Measurements from ENCODE around the gene DDIT3. TPM values are rescaled to one million over a fixed set of nuclear protein-coding genes. Genes with fewer than 3 reads are reported as not detected.

The DDIT3 gene
- total and polyA plus RNA-seq, 2 experiments from 2014 or later, result 33.8 to 44.2 TPM

DNA sequence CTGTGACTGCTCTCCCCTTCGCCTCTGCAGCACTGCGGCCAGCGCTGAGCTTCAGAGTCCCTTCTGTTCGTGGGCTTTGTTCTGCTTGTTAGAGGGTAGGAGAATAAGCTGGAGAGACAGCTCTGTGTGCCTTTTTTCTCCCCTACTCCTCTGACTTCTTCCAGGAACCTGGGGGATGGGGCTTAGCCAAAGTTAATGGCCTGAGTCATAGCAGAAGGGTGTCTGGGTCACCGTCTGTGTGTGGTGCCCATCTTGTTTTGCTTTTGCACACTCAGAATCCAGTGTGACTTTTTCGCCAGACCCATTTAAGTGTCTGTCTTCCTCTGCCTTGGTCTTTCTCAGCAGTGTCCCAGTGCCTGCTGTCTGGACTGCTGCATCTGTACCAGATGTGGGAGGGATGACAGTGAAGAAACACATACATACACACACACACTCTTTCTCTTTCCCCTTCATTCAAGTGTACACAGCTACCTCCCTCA, 32.6 kb upstream of the DDIT3 start:
- DNase-seq (ENCODE audit: low read depth in 1 of 2, low spot score in 1 of 2), result peak; percentile 16 to 19
- H3K4me3 ChIP-seq, result no peak overlapping the region
- H3K27ac ChIP-seq, result no peak overlapping the region
- peaks cover 49% of the 10 kb centered on the region for H3K27me3 ChIP-seq
- H3K36me3 ChIP-seq, result no peaks in the 10 kb centered on the region
- no peaks in the 10 kb centered on the region for H3K9me3 ChIP-seq (ENCODE audit: low read depth)
- TF ChIP-seq CTCF (IDR thresholded peaks at IDR 0.05; ENCODE audit: low read depth, low read length), result no peak
- H3K4me1 ChIP-seq (ENCODE audit: low read depth), result peaks cover 6% of the 10 kb centered on the region

- H3K27ac ChIP-seq, result no peak overlapping the region
- peaks cover 50% of the 10 kb centered on the region for H3K27me3 ChIP-seq
- no peaks in the 10 kb centered on the region for H3K36me3 ChIP-seq
- H3K4me1 ChIP-seq (ENCODE audit: low read depth), result peaks cover 6% of the 10 kb centered on the region
- H3K9me3 ChIP-seq (ENCODE audit: low read depth), result no peaks in the 10 kb centered on the region
- TF ChIP-seq CTCF (IDR thresholded peaks at IDR 0.05; ENCODE audit: low read depth, low read length), result no peak
- DNase-seq (ENCODE audit: low read depth in 1 of 2, low spot score in 1 of 2), result no peak
- no peak overlapping the region for H3K4me3 ChIP-seq
Measured at GRCh38 chr12:57552306-57552651, 32.0 kb upstream of the DDIT3 start.

- no peak overlapping the region for H3K27ac ChIP-seq
- no peaks in the 10 kb centered on the region for H3K9me3 ChIP-seq (ENCODE audit: low read depth)
- DNase-seq (ENCODE audit: low read depth in 1 of 2, low spot score in 1 of 2), result no peak
- H3K36me3 ChIP-seq, result no peaks in the 10 kb centered on the region
- no peak overlapping the region for H3K4me3 ChIP-seq
- peaks cover 6% of the 10 kb centered on the region for H3K4me1 ChIP-seq (ENCODE audit: low read depth)
- TF ChIP-seq CTCF (IDR thresholded peaks at IDR 0.05; ENCODE audit: low read depth, low read length), result no peak
- peaks cover 50% of the 10 kb centered on the region for H3K27me3 ChIP-seq
Measured at GRCh38 chr12:57551637-57552305, 31.5 kb upstream of the DDIT3 start.

DNA sequence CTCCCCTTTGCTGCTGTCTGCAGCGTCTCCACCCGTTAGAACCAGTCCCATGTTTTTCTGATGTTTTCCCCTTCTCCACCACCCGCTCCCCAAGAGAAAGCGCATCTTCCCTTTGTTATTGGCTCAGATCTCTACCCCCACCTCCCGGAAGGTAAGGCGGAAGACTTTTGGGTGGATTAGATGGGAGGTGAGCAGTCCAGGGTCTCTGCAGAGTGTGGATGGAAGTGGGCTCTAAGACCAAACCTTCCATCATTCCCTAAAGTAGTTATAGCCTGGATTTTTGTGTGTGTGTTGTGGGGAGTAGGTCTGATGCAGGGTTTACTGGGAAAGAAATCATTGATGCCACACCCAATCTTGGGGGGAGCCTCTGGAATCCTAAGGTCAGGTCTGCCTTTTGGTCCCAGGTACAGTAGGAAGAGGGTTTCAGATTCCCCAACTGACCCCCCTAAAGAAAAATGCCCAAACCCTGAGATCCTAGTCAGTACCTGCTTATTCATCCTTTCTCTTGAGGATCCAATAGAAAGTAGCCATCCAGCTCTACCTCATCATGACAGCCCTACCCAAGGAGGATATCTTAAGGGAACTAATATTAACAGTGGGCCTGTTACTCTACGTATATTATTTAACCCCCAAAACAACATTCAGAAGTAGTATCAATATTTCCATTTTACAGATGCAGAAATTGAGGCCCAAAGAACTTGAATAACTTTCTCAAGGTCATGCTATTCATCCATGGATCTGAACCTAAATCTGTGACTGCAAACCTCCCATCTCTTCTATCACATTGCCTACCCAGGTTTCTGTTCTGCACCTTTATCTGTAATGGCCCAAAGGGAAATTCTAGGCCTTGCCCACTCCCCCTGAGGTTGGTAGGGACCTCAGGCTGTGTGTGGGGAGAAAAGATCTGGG, 30.6 kb upstream of the DDIT3 start:
- H3K4me1 ChIP-seq (ENCODE audit: low read depth), result peaks cover 6% of the 10 kb centered on the region
- H3K36me3 ChIP-seq, result no peaks in the 10 kb centered on the region
- no peak for TF ChIP-seq CTCF (IDR thresholded peaks at IDR 0.05; ENCODE audit: low read depth, low read length)
- peaks cover 50% of the 10 kb centered on the region for H3K27me3 ChIP-seq
- H3K4me3 ChIP-seq, result no peak overlapping the region
- no peak for DNase-seq (ENCODE audit: low read depth in 1 of 2, low spot score in 1 of 2)
- H3K27ac ChIP-seq, result no peak overlapping the region
- no peaks in the 10 kb centered on the region for H3K9me3 ChIP-seq (ENCODE audit: low read depth)

DNA sequence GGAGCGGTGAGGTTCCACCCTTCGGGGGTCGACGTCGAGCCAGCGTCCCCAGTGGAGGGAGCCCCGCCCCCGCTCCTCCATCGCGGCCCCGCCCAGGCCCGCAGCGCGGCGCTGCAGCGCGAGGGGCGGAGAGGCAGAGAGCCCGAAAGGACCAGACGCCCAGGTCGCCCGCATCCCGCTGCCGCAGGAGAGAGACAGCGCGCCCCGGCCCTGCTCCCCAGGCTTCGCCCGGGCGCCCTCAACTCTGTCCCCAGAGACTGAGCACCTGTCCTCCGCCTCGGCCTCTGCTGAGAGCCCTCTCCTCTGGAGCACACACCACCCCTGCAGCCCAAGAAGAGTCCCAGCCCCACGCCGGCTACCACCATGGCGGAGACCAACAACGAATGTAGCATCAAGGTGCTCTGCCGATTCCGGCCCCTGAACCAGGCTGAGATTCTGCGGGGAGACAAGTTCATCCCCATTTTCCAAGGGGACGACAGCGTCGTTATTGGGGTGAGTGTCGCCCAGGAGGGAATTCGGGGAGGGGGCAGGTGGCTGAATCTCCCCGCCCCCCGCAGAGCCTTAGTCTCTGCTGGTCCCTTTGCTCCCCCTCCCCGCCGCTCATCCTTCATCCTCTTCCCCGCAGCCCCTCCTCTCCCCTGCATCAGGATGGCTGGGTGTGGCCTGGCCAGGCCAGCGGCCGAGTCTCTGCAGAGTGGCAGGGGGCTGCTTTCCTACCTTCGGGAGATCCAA, 29.8 kb upstream of the DDIT3 start, which contains the start of gene KIF5A:
KIF5A (plus strand) TSS at position 136 of the 732 bp plus-strand sequence; CDS start at position 364, 228 bp downstream.
- DNase-seq (ENCODE audit: low read depth in 1 of 2, low spot score in 1 of 2), result peak in 1 of 2 donors; percentile 62
- Histone ChIP-seq H3K27ac (no peak within 1 kb of the TSS), H3K27me3 (peaks cover 50% of the 10 kb centered on the region), H3K4me3 (peak within 1 kb of the TSS; percentile 25), H3K4me1 (ENCODE audit: low read depth) (peaks cover 6% of the 10 kb centered on the region), H3K36me3 (no peaks in the 10 kb centered on the region), H3K9me3 (ENCODE audit: low read depth) (no peaks in the 10 kb centered on the region)
- peak; percentile 10 for TF ChIP-seq CTCF (IDR thresholded peaks at IDR 0.05; ENCODE audit: low read depth, low read length)

Measured in cardiac muscle cell (in vitro differentiated cells and primary cell).